HCT116 (cell line): Measurements from ENCODE around the gene LRRC61.

ENCODE experiments used
- CTCF ChIP-seq, 3 experiments: fragments of 200-600 bp in 1 of 3; sonication (generic) in 1 of 3; IDR thresholded peaks in 2 of 3; conservative IDR thresholded peaks in 1 of 3; 2 replicates each; pipeline ENCODE4 v1.5.1; 2012 to 2017; ENCODE audit warnings: low read depth in 2 of 3, low read length in 2 of 3, antibody characterized with exemption in 1 of 3, borderline replicate concordance in 1 of 3, control low read depth in 1 of 3, mild to moderate bottlenecking in 1 of 3, mixed read lengths in 1 of 3, mixed run types in 1 of 3, moderate library complexity in 1 of 3; ENCODE audit not compliant: insufficient read depth in 1 of 3
- EZH2phosphoT487 ChIP-seq: fragments of 200-600 bp; IDR thresholded peaks from 2 replicates; pipeline ENCODE4 v1.6.1; 2018; ENCODE audit warnings: antibody characterized with exemption, borderline replicate concordance
- POLR2A ChIP-seq: IDR thresholded peaks from 2 replicates; pipeline ENCODE4 v1.7.0; 2011; ENCODE audit warnings: borderline replicate concordance; ENCODE audit not compliant: insufficient read depth, insufficient read length; ENCODE audit errors: extremely low read depth

- TF ChIP-seq CTCF (IDR thresholded peaks at IDR 0.05 in 2 of 3, conservative IDR thresholded peaks at IDR 0.05 in 1 of 3; ENCODE audit: borderline replicate concordance in 1 of 3, insufficient read depth in 1 of 3, low read depth in 2 of 3, low read length in 2 of 3) = no peak
- no peak for TF ChIP-seq EZH2phosphoT487
- TF ChIP-seq POLR2A = no peak
Measured at GRCh38 chr7:150373049-150373801, 50.1 kb downstream of the LRRC61 start.
